ENCODE data around the gene MLLT1.
"Not testable (repeated sequence)": the region's sequence is repeated elsewhere in the genome, so short reads cannot be mapped to it uniquely, and the experiment has no call there.

The MLLT1 gene, protein sequence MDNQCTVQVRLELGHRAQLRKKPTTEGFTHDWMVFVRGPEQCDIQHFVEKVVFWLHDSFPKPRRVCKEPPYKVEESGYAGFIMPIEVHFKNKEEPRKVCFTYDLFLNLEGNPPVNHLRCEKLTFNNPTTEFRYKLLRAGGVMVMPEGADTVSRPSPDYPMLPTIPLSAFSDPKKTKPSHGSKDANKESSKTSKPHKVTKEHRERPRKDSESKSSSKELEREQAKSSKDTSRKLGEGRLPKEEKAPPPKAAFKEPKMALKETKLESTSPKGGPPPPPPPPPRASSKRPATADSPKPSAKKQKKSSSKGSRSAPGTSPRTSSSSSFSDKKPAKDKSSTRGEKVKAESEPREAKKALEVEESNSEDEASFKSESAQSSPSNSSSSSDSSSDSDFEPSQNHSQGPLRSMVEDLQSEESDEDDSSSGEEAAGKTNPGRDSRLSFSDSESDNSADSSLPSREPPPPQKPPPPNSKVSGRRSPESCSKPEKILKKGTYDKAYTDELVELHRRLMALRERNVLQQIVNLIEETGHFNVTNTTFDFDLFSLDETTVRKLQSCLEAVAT

DNA sequence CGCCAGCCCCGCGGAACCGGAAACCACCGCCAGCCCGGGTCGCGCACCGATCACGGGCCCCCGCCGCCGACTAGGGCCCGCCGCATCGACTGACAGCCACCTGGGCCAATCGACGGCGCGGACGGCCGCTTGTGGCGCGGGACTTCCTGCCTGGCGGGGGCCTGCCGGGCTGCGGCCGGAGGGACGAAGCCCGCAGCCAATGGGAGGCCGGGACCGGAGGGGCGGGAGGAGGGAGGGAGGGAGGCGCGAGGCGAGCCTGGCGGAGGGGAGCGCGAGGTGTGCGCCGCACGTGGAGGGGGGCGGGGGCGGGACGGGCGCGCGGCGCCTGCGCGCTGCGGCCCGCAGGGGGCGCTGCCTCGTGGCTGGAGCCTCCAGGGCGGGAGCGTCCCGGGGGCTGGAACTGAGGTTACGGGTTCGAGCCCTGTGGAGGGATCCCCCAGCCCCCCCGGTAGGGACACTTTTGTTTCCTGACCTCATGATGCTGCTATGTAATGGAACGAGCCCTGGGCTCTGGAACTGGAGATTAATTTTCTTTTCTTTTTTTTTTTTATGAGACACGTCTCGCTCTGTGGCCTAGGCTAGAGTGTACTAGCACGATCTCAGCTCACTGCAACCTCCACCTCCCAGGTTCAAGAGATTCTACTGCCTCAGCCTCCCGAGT is at the start of gene MLLT1:
MLLT1 (minus strand) TSS at position 45 of the 661 bp plus-strand sequence. CDS start 191 bp downstream, outside the sequence.
- peak; percentile 96 for DNase-seq

DNA sequence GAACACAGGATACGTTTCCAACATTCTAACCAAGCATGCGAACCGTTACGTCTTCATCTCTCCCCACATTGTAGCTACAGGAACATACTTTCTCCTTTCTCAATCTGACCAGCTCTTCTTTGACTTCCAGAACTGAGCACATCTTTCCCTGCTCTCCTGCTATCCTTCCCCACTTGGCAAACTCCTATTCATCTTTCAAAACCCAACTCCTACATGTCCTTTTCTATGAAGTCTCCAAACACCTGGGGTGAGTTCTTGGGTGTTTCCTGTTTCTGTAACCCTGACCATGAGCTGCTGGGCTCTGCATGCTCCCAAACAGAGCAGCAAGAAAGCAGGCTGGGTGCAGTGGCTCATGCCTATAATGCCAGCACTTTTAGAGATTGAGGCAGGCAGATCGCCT is 47.0 kb upstream of the MLLT1 start:
- no peak for DNase-seq

DNA sequence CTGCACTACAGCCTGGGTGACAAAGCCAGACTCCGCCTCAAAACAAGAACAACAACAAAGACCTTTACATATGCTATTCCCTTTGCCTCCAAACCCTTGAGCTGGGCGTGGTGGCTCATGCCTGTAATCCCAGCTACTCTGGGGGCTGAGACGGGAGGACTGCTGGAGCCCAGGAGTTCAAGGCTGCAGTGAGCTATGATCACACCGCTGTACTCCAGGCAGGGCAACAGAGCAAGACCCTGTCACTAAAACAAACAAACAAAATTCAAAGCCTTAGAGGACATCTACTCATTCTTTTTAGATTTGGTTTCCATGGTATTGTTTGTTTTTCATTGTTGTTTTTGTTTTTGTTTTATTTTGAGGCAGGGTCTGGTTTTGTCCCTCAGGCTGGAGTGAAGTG is 45.8 kb upstream of the MLLT1 start:
- DNase-seq, result no peak

DNA sequence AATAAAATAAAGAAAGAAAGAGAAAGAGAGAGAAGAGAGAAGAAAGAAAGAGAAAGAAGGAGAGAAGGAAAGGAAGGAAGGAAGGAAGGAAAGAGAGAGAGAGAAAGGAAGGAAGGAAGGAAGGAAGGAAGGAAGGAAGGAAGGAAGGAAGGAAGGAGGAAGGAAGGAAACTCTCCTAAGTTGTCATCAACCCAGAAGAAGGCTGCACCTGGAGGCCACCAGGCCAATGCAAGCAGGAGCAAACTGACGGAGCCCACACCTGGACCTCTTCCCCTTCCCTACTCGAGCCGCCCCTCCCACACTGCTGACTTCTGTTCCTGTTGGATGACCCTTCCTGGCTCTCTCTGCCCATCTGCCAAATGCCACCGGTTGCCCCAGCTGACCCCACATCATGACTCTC is 45.0 kb upstream of the MLLT1 start:
- no peak for DNase-seq

DNA sequence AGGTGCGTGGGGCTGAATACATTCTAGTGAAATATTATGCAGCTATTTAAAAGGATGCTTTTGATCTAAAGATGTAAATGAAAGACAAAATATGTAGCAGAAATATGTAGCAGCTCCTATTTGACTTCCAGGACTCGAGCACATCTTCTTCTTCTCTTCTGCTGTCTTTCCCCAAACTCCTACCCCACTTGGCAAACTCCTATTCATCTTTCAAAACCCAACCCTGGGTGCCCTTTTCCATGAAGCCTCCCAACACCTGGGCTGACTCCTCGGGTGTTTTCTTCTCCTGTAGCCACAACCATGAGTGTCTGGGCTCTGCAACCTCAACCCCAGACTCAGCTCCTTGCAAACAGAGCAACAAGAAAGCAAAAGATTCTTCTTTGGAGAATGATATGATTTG is 42.5 kb upstream of the MLLT1 start:
- no peak for DNase-seq

DNA sequence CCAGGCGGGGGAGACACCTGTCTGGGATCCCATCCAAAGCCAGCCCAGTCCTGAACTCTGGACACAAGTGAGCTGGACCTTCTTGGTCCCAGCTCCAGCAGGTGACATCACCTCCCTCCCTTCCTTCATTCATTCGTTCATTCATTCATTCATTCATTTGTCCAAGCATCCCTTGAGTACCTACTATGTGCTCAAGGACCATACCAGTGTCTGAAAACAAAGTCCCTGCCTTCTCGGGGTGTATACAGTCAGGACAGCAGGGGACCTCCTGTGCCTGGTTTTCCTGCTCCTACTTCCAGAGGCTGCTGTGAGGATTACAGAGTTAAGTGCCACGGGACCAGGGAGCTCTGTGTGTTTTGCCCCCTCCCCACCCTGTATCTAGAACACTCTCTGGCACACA is 39.6 kb upstream of the MLLT1 start:
- no peak for DNase-seq

DNA sequence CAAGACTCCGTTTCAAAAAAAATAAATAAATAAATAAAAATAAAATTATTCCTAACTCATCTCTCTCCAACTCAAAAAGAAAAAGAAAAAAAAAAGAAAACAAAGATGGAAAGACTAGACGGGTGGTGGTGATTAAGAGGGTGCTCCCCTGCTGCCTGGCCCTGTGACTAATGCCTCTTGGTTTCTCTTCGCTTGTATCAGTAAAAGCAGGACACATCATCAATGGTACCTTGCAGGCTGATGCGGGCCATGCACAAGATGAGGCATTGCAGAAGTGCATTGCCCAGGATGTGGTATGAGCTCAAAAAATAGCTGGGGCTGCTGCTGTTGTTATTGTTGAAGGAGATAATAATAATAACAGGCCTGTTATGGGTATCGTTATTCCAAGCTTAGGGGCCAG is 39.0 kb upstream of the MLLT1 start:
- no peak for DNase-seq

DNA sequence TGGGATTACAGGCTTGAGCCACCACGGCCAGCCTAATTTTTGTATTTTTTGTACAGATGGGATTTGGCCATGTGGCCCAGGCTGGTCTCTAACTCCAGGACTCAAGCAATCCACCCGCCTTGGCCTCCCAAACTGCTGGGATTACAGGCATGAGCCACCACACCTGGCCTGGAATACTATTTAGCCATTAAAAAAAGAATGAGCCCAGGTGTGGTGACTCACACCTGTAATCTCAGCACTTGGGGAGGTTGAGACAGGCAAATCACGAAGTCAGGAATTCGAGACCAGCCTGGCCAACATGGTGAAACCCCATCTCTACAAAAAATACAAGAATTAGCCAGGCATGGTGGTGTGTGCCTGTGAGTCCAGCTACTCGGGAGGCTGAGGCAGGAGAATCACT is 35.9 kb upstream of the MLLT1 start:
- DNase-seq, result not testable (repeated sequence)

DNA sequence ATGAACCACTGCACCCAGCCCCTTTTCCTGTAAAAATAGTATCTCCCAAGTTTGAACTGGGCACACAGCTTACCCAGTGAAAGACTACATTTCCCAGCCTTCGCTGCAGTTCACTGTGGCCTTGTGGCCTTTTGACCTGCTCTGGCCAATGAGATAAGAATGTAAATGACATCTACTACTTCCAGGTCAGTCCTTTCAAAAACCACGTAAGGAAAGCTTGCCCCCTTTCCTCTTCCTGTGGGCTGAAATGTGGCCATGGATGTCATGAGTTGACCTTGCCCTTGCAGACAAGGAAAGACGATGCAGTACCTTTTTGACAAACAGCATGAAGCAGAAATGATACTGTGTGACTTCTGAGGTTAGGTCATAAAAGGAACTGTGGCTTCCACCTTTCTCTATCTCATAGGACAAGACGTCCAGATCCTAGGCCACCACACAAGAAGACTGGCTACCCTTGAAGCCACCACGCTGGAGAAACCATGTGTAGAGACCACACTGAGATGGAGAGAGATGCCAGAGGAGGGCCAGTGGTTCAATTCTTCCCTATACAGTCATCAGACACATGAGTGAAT is 33.7 kb upstream of the MLLT1 start:
- no peak for DNase-seq

DNA sequence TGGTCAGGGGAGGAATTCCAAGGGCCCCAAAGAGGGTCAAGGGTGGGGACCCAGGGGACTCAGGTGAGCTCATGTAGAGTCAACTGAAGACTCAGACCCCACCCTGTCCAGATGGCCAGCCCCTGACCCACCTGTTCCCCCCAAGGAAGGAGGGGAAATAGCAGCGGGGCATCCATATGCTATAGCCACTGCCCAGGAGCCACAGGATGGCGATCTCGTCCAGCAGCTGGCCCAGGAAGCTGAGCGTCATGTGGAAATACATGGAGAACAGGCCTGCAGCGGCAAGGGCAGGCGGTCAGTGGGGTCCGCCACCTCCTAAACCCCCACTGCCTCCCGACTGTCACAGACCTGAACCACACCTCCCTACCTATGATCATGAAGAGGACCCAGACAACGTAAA is 32.2 kb upstream of the MLLT1 start:
- no peak for DNase-seq

DNA sequence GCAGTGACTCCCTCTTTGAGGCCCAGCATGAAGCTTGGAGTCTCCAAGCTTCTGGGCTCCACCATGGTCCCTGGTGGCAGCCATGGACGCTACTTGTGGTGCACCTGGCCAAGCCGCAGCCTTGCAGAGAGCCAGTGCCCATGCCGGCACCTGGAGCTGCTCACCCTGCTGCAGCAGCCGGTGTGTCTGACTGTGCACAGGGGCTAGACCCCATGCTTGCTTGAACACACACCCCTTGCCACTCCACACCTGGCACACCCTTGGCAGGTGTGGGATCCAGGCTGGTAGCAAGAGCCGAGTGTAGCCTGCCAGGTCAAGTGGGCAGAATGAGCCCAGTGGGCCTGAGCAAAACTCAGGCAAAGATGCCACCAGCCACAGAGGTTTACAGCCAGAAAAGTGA is 18.6 kb upstream of the MLLT1 start:
- no peak for DNase-seq

DNA sequence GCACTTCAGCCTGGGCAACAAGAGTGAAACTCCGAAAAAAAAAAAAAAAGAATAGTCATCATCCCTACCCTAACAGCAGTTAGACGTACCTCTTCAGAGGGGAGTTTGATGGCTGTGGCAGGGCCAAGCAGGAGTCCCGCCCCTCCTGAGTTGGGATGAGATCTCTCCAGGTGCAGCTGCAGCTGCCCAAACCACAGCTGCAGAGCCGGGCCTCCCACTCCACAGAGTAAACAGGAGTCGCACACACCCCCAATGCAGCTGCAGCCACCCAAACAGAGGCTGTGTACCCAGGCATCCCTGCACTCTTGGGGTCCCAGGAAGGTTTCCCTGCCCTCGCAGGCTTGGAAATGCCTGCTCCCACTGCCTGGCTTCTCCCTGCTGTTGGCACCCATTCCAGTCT is 17.4 kb upstream of the MLLT1 start:
- DNase-seq, result no peak

DNA sequence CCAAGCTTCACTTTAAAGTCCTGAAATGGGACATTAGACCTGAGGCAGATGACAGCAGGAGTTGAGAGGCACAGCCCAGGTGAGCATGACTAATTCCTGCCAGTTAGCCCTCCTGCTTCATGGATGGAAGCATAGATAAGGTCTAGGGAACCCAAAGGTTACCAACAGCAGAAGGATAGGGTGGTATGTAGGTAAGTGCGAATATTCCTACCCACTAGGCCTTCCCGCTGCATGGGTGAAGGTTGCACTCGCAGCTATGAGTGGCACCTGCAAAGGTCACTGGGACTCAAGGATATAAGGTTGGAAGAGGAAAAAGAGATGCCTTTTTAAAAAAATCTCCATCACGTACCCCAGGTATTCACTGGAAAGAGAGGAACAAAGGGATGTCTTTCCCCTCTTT is 12.2 kb upstream of the MLLT1 start:
- DNase-seq, result no peak

DNA sequence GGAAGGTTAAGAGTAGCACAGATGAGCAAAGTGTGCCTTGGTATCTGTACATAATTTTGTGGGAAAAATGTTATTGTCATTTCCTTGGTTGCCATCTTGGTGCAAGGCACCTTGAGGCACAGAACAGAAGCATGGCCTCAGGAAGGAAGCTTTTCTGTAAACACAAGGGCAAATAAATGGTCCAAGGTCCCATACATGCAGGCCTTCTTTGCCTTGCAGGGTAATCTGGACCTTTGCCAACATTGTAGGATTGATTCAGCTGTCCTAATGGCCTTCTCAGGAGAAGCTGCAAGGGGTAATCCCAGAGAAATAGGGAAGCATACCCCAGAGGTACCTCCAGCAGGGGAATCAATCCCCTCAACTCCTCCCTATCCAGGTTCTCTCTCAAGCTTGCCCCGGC is 9.0 kb upstream of the MLLT1 start:
- no peak for DNase-seq

DNA sequence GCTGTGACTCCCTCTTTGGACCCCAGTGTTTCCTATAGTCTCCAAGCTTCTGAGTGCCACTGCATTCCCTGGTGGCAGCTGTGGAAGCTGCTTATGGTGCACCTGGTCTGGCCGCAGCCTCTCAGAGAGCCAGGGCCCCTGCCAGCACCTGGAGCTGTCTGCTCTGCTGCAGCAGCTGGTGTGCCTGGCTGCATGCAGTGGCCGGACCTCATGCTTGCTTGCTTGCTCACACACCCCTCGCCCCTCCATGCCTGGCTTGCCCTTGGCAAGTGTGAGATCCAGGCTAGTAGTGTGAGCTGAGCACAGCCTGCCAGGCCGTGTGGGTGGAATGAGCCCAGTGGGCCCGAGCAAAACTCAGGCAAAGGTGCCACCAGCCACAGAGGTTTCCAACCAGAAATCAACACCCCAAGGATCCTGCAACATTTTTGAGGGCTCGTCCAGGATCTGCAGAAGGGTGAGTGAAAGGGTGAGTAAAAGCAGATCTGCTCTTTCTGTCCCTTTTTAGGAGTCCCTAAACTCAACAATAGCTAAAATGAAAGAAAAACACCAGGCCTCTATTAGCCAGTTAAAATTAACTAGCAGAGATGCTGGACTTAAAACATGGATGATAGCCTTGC is 7.6 kb upstream of the MLLT1 start:
- DNase-seq, result no peak

DNA sequence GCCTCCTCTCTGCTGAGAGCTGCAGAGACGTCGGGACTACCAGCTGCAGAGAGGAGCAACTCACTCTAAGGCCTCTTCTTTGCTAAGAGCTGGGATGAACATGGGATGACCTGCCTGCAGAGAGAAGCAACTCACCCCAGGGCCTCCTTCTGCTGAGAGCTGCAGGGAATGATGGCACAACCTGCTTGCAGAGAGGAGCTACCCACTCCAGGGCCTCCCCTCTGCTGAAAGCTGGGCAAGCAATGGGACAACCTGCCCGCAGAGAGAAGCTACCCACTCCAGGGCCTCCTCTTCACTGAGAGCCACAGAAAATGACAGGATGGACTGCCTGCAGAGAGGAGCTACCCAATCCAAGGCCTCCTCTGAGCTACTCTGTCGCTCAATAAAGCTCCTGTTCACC is 6.9 kb upstream of the MLLT1 start:
- DNase-seq, result no peak

DNA sequence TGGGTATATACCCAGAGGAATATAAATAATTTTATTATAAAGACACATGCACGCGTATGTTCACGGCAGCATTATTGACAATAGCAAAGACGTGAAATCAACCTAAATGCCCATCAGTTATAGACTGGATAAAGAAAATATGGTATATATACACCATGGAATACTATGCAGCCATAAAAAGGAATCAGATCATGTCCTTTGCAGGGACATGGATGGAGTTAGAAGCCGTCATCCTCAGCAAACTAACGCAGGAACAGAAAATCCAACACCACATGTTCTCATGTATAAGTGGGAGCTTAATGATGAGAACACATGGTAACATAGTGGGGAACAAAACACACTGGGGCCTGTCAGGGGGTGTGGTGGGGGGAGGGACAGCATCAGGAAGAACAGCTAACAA is 2.6 kb upstream of the MLLT1 start:
- DNase-seq, result not testable (repeated sequence)

DNA sequence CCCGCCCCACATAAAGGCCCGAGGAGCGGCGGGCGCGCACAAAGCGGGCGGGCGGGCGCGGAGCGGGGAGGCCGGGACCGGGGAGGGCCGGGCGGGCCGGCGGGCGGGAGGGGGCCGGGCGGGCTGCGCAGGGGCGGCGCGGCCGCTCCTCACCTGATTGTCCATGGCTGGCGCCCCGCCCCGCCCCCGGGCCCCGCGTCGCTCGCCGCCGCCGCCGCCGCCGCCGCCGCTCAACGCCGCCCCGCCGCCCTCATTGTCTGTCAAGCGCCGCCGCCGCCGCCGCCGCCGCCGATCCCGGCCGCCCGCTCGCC is 200 bp downstream of the MLLT1 start:
- DNase-seq, result no peak

DNA sequence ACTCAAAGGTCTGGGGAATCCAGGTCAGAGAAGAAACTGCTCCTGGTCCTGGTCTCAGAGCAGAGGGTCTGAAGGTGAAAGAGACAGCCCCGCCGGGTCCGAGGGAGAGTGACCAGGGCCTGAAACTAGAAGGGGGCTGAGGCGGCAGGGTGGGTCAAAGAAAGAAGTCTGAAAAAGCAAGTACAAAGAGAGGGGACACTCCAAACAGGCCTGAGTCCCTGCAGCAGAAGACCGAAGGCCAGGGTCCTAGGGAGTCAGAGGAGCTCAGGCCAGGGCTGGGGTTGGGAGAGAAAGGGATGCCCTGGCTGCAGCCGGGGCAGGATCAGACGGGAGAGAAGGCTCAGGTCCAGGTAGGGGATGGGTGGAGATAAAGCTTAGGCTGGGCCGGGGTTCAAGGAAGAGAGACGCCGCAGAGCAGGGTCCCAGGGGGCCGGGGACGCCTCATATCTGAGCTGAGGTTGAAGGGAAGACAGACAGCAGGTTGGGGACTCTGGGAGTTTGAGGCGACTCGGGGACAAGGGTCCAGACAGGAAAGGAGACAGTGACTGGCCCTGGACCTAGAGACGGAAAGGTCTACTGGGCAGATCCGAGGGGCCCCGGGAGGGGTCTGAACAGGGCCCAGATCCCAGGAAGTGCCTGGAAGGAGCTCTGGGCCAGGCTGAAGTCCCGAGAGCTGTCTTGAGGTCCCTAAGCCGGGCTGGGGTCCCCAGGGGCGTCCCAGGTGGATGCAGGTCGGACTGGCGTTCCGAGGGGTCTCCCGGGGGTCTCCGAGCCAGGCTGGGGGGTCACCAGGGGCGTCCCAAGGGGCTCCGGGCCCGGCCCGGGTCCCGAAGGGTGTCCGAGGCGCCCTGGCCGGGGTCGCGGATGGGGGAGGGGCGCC is 795 bp downstream of the MLLT1 start:
- no peak for DNase-seq

DNA sequence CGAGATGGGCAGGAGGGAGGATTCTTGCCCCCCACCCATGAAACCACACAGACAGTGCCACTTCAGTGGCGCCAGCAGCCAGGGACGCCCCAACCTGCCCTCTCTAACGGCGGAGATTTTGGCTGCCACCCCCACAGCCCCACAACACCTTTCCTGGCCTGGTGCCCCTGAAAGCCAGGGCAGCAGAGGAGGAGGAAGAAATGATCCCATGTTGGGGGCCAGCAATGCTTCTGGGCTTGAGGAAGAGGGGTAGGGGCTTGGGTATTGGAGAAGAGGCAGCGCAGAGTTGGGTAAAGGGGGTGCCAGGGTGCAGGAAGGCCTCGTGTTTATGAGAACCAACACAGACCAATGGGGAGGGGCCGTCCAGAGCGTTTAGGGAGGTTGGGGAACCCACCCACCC is 1.7 kb downstream of the MLLT1 start:
- no peak for DNase-seq

DNA sequence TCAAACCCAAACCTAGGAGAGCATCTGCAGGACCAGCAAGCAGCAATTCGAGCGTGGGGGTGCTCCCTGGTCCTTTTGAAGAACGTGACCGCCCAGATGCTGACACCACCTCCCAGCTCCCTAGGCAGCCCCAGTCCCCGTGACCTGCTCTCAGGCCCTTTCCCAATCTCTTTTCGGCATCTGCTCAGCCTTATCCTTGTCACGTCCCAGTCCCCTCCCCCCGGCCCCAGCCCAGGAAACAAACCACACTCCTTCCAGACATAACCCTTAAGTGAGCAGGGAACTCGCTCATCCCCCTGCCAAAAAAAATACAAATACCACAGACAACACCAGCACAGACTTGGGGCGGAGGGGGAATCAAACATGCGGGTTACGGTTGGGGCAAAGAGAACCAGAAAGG is 3.3 kb downstream of the MLLT1 start:
- DNase-seq, result no peak

DNA sequence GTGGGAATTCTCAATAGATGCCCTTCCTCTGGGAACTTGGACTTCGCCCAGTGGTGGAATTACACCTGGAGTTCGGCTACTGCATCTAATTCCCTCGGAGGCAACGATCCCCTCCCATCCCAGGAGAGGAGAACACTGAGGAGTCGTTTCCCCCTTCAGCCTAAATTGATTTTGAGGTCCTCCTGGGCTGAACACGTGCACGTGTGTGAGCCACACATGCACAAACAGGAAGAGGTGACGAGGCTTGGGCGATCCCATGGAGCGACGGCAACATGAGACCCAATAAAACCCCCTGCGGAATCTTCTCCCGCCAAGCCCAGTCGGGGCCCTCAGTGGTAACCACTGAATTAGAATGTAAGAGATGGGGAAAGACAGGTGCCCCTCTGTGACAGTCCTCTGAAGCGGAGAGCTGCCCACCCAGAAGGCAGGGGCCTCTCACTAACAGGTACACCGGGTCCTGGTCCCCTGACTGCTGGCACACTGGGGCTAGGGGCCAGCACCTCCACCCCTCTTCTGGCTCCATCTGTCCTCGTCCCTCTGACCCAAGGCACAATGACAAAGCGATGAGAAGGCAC is 4.5 kb downstream of the MLLT1 start:
- DNase-seq, result no peak

Data from CD4-positive, alpha-beta T cell treated with Interleukin-6 for 4 hours (primary cell).